Loucy (cell line): ENCODE data around the gene BSPH1.

ENCODE experiments used
- H2AFZ ChIP-seq: fragments of 200-600 bp; sonication (generic); 2 replicates; pipeline ENCODE4 v1.6.0; 2016; ENCODE audit warnings: antibody characterized with exemption, mild to moderate bottlenecking, low read length, moderate library complexity
- H3F3A ChIP-seq: fragments of 200-600 bp; 2 replicates; pipeline ENCODE4 v1.6.0; 2016; ENCODE audit warnings: antibody characterized with exemption, low read depth, mild to moderate bottlenecking
- H3K27me3 ChIP-seq: fragments of 200-600 bp; sonication (generic); 2 replicates; pipeline ENCODE4 v1.6.1; 2014; ENCODE audit warnings: low read length, mild to moderate bottlenecking; ENCODE audit not compliant: insufficient read depth, poor library complexity, severe bottlenecking
- H3K36me3 ChIP-seq: fragments of 200-600 bp; sonication (generic); 2 replicates; pipeline ENCODE4 v1.6.1; 2016; ENCODE audit warnings: low read length; ENCODE audit not compliant: insufficient read depth
- H3K4me1 ChIP-seq: fragments of 200-600 bp; sonication (generic); 2 replicates; pipeline ENCODE4 v1.5.1; 2014; ENCODE audit warnings: low read length, mild to moderate bottlenecking; ENCODE audit not compliant: insufficient read depth, poor library complexity, severe bottlenecking
- H3K4me2 ChIP-seq: fragments of 200-600 bp; sonication (generic); 2 replicates; pipeline ENCODE4 v1.6.0; 2014; ENCODE audit warnings: antibody characterized with exemption, low read length, low read depth, mild to moderate bottlenecking; ENCODE audit not compliant: poor library complexity, severe bottlenecking
- H3K4me3 ChIP-seq: fragments of 200-600 bp; sonication (generic); 2 replicates; pipeline ENCODE4 v1.5.1; 2014; ENCODE audit warnings: low read length, mild to moderate bottlenecking, mixed read lengths; ENCODE audit not compliant: poor library complexity, severe bottlenecking
- H3K79me2 ChIP-seq: fragments of 200-600 bp; sonication (generic); 2 replicates; pipeline ENCODE4 v1.6.1; 2014; ENCODE audit warnings: low read length; ENCODE audit not compliant: insufficient read depth
- H3K9ac ChIP-seq: fragments of 200-600 bp; sonication (generic); 2 replicates; pipeline ENCODE4 v1.6.0; 2014; ENCODE audit warnings: mild to moderate bottlenecking, low read depth, low read length, moderate library complexity; ENCODE audit not compliant: poor library complexity, severe bottlenecking
- H3K9me2 ChIP-seq: fragments of 200-600 bp; sonication (generic); replicated peaks from 2 replicates; pipeline ENCODE4 v1.6.1; 2016; ENCODE audit warnings: low read depth, low read length, mixed read lengths
- H3K9me3 ChIP-seq: fragments of 200-600 bp; sonication (generic); 2 replicates; pipeline ENCODE4 v1.6.1; 2014; ENCODE audit warnings: mild to moderate bottlenecking, antibody characterized with exemption, low read length, low read depth; ENCODE audit not compliant: insufficient read depth
- H4K20me1 ChIP-seq: fragments of 200-600 bp; sonication (generic); 2 replicates; pipeline ENCODE4 v1.6.0; 2014; ENCODE audit warnings: antibody characterized with exemption, low read length, mild to moderate bottlenecking; ENCODE audit not compliant: insufficient read depth, poor library complexity, severe bottlenecking
- CTCF ChIP-seq: fragments of 200-600 bp; sonication (generic); conservative IDR thresholded peaks from 2 replicates; pipeline ENCODE4 v1.5.1; 2014; ENCODE audit warnings: mild to moderate bottlenecking, antibody characterized with exemption, low read length
- EZH2phosphoT487 ChIP-seq: fragments of 200-600 bp; IDR thresholded peaks from 2 replicates; pipeline ENCODE4 v1.6.1; 2018; ENCODE audit warnings: antibody characterized with exemption, mild to moderate bottlenecking, moderate library complexity, borderline replicate concordance

BSPH1 gene

GRCh38 chr19:47992070-47992469 lies at the start of gene BSPH1:
Gene BSPH1, minus strand, starts transcription at chr19:47992170. Its CDS starts 89 bp downstream, at chr19:47992081.
- H2AFZ ChIP-seq = no peak within 1 kb of the TSS
- no peaks in the 10 kb centered on the region for H3K9me3 ChIP-seq
- H3K27me3 ChIP-seq = no peaks in the 10 kb centered on the region
- no peak within 1 kb of the TSS for H3K4me2 ChIP-seq
- TF ChIP-seq CTCF (no peak), EZH2phosphoT487 (no peak)
- H3K4me3 ChIP-seq = no peak within 1 kb of the TSS
- H3K36me3 ChIP-seq = no peaks in the 10 kb centered on the region
- no peaks in the 10 kb centered on the region for H3F3A ChIP-seq
- H3K9me2 ChIP-seq = no peaks in the 10 kb centered on the region
- no peaks in the 10 kb centered on the region for H3K79me2 ChIP-seq
- no peak within 1 kb of the TSS for H3K9ac ChIP-seq
- no peaks in the 10 kb centered on the region for H3K4me1 ChIP-seq
- no peaks in the 10 kb centered on the region for H4K20me1 ChIP-seq

GRCh38 chr19:48036765-48037164 lies 44.8 kb upstream of the BSPH1 start:
- no peaks in the 10 kb centered on the region for H3K36me3 ChIP-seq
- H3K9me3 ChIP-seq = peaks cover 6% of the 10 kb centered on the region; the same call in 1 of the 2 replicates
- H3K4me1 ChIP-seq = no peaks in the 10 kb centered on the region
- no peak overlapping the region for H3K4me3 ChIP-seq
- H2AFZ ChIP-seq = no peak overlapping the region
- no peaks in the 10 kb centered on the region for H4K20me1 ChIP-seq
- H3K9ac ChIP-seq = no peak overlapping the region
- no peak for TF ChIP-seq EZH2phosphoT487
- no peak for TF ChIP-seq CTCF
- no peaks in the 10 kb centered on the region for H3K9me2 ChIP-seq
- no peaks in the 10 kb centered on the region for H3K79me2 ChIP-seq
- no peaks in the 10 kb centered on the region for H3K27me3 ChIP-seq
- H3K4me2 ChIP-seq = no peak overlapping the region
- H3F3A ChIP-seq = no peaks in the 10 kb centered on the region

GRCh38 chr19:48033604-48034003 lies 41.6 kb upstream of the BSPH1 start:
- H3K79me2 ChIP-seq = no peaks in the 10 kb centered on the region
- TF ChIP-seq CTCF = no peak
- TF ChIP-seq EZH2phosphoT487 = no peak
- H3K36me3 ChIP-seq = no peaks in the 10 kb centered on the region
- no peak overlapping the region for H3K9ac ChIP-seq
- H3K27me3 ChIP-seq = no peaks in the 10 kb centered on the region
- no peak overlapping the region for H3K4me3 ChIP-seq
- no peaks in the 10 kb centered on the region for H3K4me1 ChIP-seq
- H2AFZ ChIP-seq = no peak overlapping the region
- H3K9me3 ChIP-seq = peaks cover 6% of the 10 kb centered on the region; the same call in 1 of the 2 replicates
- no peaks in the 10 kb centered on the region for H4K20me1 ChIP-seq
- H3K4me2 ChIP-seq = no peak overlapping the region
- no peaks in the 10 kb centered on the region for H3F3A ChIP-seq
- H3K9me2 ChIP-seq = no peaks in the 10 kb centered on the region
